H9 (cell line): ENCODE results near the gene SMDT1. TPM values are rescaled to one million over a fixed set of nuclear protein-coding genes. Genes with fewer than 3 reads are reported as not detected.
A peak's percentile ranks its signal among the peaks of the same experiment; 100 is the strongest.

Source experiments
- DNase-seq: peaks from one replicate; pipeline ENCODE4 v3.0.0-alpha.2; 2017
- H2AFZ ChIP-seq: one replicate; pipeline ENCODE4 v1.6.1; 2013; ENCODE audit warnings: mild to moderate bottlenecking, low read length, control low read depth, moderate library complexity
- H2AK5ac ChIP-seq: 2 replicates; pipeline ENCODE4 v1.6.1; 2013; ENCODE audit warnings: low read length, control low read depth, mixed read lengths; ENCODE audit not compliant: insufficient read length
- H2BK120ac ChIP-seq: one replicate; pipeline ENCODE4 v1.6.1; 2013; ENCODE audit warnings: low read depth, mild to moderate bottlenecking, low read length, control low read depth, inconsistent platforms; ENCODE audit not compliant: poor library complexity, severe bottlenecking
- H2BK12ac ChIP-seq: 2 replicates; pipeline ENCODE4 v1.6.1; 2013; ENCODE audit warnings: low read length, control low read depth, mixed read lengths, low read depth; ENCODE audit not compliant: insufficient read length
- H2BK15ac ChIP-seq: 2 replicates; pipeline ENCODE4 v1.6.1; 2013; ENCODE audit warnings: low read depth, low read length, control low read depth
- H2BK20ac ChIP-seq: one replicate; pipeline ENCODE4 v1.6.1; 2013; ENCODE audit warnings: low read depth, mild to moderate bottlenecking, low read length, control low read depth, inconsistent platforms; ENCODE audit not compliant: poor library complexity, severe bottlenecking
- H2BK5ac ChIP-seq: 2 replicates; pipeline ENCODE4 v1.6.1; 2013; ENCODE audit warnings: low read length, control low read depth, mixed read lengths; ENCODE audit not compliant: insufficient read length
- H3K14ac ChIP-seq: 2 replicates; pipeline ENCODE4 v1.6.1; 2013; ENCODE audit warnings: low read length, control low read depth; ENCODE audit not compliant: insufficient read depth
- H3K18ac ChIP-seq: 2 replicates; pipeline ENCODE4 v1.6.1; 2013; ENCODE audit warnings: low read depth, mild to moderate bottlenecking, mixed read lengths, low read length, control low read depth; ENCODE audit not compliant: insufficient read length
- H3K23ac ChIP-seq: 2 replicates; pipeline ENCODE4 v1.6.1; 2013; ENCODE audit warnings: low read length, control low read depth, mixed read lengths, low read depth; ENCODE audit not compliant: insufficient read length
- H3K23me2 ChIP-seq: 2 replicates; pipeline ENCODE4 v1.6.1; 2013; ENCODE audit warnings: low read depth, mild to moderate bottlenecking, mixed read lengths, low read length, control low read depth; ENCODE audit not compliant: insufficient read length, poor library complexity, severe bottlenecking
- H3K27ac ChIP-seq: 2 replicates; pipeline ENCODE4 v1.5.1; 2013; ENCODE audit warnings: low read length, control low read depth, mixed read lengths, low read depth; ENCODE audit not compliant: insufficient read length
- H3K27me3 ChIP-seq: 2 replicates; pipeline ENCODE4 v1.6.1; 2013; ENCODE audit warnings: low read length, control low read depth, inconsistent platforms; ENCODE audit not compliant: insufficient read depth
- H3K4ac ChIP-seq: 2 replicates; pipeline ENCODE4 v1.6.1; 2013; ENCODE audit warnings: low read depth, mild to moderate bottlenecking, control low read depth, inconsistent platforms, low read length, moderate library complexity
- H3K4me1 ChIP-seq: 2 replicates; pipeline ENCODE4 v1.6.1; 2013; ENCODE audit warnings: low read length, control low read depth, inconsistent platforms; ENCODE audit not compliant: insufficient read depth
- H3K4me2 ChIP-seq: 2 replicates; pipeline ENCODE4 v1.6.1; 2013; ENCODE audit warnings: low read length, control low read depth, mixed read lengths; ENCODE audit not compliant: insufficient read length, insufficient read depth
- H3K56ac ChIP-seq: 2 replicates; pipeline ENCODE4 v1.6.1; 2013; ENCODE audit warnings: low read depth, mild to moderate bottlenecking, mixed read lengths, low read length, control low read depth; ENCODE audit not compliant: insufficient read length
- H3K79me1 ChIP-seq: 2 replicates; pipeline ENCODE4 v1.6.1; 2013; ENCODE audit warnings: low read depth, mild to moderate bottlenecking, moderate library complexity, low read length, control low read depth, inconsistent platforms; ENCODE audit not compliant: insufficient read depth, poor library complexity, severe bottlenecking
- H3K79me2 ChIP-seq: 2 replicates; pipeline ENCODE4 v1.6.1; 2013; ENCODE audit warnings: low read length, control low read depth, inconsistent platforms; ENCODE audit not compliant: insufficient read depth
- H3K9ac ChIP-seq: 2 replicates; pipeline ENCODE4 v1.6.1; 2013; ENCODE audit warnings: low read length, control low read depth, mixed read lengths; ENCODE audit not compliant: insufficient read length; ENCODE audit errors: extremely low read depth
- H3K9me3 ChIP-seq: one replicate; pipeline ENCODE4 v1.6.1; 2013; ENCODE audit warnings: low read depth, low read length, inconsistent platforms; ENCODE audit not compliant: control insufficient read depth
- H3T11ph ChIP-seq: one replicate; pipeline ENCODE4 v1.6.1; 2013; ENCODE audit warnings: mild to moderate bottlenecking, low read length, control low read depth, inconsistent platforms
- H4K20me1 ChIP-seq: one replicate; pipeline ENCODE4 v1.6.1; 2013; ENCODE audit not compliant: control insufficient read depth, insufficient read length, insufficient read depth
- H4K5ac ChIP-seq: 2 replicates; pipeline ENCODE4 v1.6.1; 2013; ENCODE audit warnings: low read depth, mild to moderate bottlenecking, mixed read lengths, low read length, control low read depth; ENCODE audit not compliant: insufficient read length
- H4K8ac ChIP-seq: replicated peaks from 2 replicates; pipeline ENCODE4 v1.6.1; 2013; ENCODE audit warnings: low read length, control low read depth, mixed read lengths, low read depth; ENCODE audit not compliant: insufficient read length
- H4K91ac ChIP-seq: 2 replicates; pipeline ENCODE4 v1.6.1; 2013; ENCODE audit warnings: low read depth, mild to moderate bottlenecking, moderate library complexity, mixed read lengths, low read length, control low read depth; ENCODE audit not compliant: insufficient read length
- H3K27ac Mint-ChIP-seq, 3 experiments: 2 replicates in 2 of 3; 3 replicates in 1 of 3; pipeline ENCODE4 v1.8.0; 2020 to 2021; ENCODE audit warnings: mixed read lengths in 3 of 3, mild to moderate bottlenecking in 1 of 3, moderate library complexity in 1 of 3
- H3K27me3 Mint-ChIP-seq: 2 replicates; pipeline ENCODE4 v1.8.0; 2021; ENCODE audit warnings: low read depth, mild to moderate bottlenecking, moderate library complexity, mixed read lengths
- H3K36me3 Mint-ChIP-seq, 3 experiments: 2 replicates in 2 of 3; 3 replicates in 1 of 3; pipeline ENCODE4 v1.8.0; 2020 to 2021; ENCODE audit warnings: low read depth in 3 of 3, mixed read lengths in 3 of 3; ENCODE audit not compliant: insufficient read depth in 1 of 3
- H3K4me1 Mint-ChIP-seq, 2 experiments: 2 replicates each; pipeline ENCODE4 v1.8.0; 2020; ENCODE audit warnings: mixed read lengths in 2 of 2
- H3K4me3 Mint-ChIP-seq, 2 experiments: 2 replicates in 1 of 2; 3 replicates in 1 of 2; pipeline ENCODE4 v1.8.0; 2020 to 2021; ENCODE audit warnings: mild to moderate bottlenecking in 2 of 2, mixed read lengths in 2 of 2, moderate library complexity in 1 of 2
- H3K9me3 Mint-ChIP-seq, 2 experiments: 2 replicates in 1 of 2; 3 replicates in 1 of 2; pipeline ENCODE4 v1.8.0; 2020; ENCODE audit warnings: mild to moderate bottlenecking in 2 of 2, mixed read lengths in 2 of 2, moderate library complexity in 1 of 2
- WGBS: extraction: QIAGEN DNeasy Blood & Tissue Kit; methylation state at CpG from one replicate; pipeline ENCODE4 v1.1.7; 2013; ENCODE audit warnings: missing lambda C conversion rate, low lambda C conversion rate, mixed read lengths; ENCODE audit not compliant: insufficient read length; ENCODE audit errors: extremely low coverage; 5-methylcytosine and 5-hydroxymethylcytosine counted together
- total RNA-seq: library from RNA; stranded (reverse); gene quantifications from 2 replicates; pipeline ENCODE4 v1.2.1, GENCODE V29; 2021
- TF ChIP-seq, protein P1 (sequence below): fragments of 200-600 bp; sonication (generic); conservative IDR thresholded peaks from 3 replicates; pipeline ENCODE4 v1.8.0; 2021; ENCODE audit warnings: antibody characterized with exemption, mild to moderate bottlenecking

Gene SMDT1
- total RNA-seq, 1 experiment from 2014 or later, result 45.0 TPM

DNA sequence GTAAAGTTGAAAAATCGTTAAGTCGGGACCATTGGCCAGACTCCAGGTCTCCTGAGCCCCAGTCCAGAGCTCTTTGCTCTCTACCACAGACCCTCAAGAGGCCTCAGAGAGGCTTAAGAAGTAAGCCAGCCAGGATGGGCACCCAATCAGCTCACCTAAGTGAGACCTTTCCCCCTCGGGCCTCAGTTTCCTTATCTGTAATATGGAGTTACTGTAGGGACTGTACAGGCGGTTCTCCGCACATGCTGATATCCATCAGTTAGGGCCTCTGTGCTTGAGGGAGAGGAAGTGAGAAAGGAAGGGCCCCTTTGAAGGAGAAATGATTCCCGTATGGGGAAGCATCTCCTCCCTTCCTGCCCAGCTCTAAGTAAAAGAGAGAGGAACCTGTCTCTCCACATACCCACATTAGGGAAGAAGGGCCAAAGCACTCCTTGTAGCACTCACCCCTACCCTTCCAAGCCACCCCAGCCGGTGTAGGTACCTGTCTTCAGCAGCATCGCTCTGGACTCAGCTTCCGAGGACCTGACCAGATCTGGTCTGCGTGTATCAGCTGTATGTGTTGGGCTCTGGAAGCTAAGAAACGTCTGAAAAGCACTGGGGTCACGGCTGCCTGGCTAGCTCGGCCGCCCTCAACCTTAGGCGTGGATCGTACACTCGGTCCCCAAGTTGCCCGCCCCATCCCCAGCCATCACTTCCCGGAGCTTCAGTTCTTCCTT, 9.5 kb upstream of the SMDT1 start:
- no peak overlapping the region for H3K27ac Mint-ChIP-seq
- TF ChIP-seq, protein P1, sequence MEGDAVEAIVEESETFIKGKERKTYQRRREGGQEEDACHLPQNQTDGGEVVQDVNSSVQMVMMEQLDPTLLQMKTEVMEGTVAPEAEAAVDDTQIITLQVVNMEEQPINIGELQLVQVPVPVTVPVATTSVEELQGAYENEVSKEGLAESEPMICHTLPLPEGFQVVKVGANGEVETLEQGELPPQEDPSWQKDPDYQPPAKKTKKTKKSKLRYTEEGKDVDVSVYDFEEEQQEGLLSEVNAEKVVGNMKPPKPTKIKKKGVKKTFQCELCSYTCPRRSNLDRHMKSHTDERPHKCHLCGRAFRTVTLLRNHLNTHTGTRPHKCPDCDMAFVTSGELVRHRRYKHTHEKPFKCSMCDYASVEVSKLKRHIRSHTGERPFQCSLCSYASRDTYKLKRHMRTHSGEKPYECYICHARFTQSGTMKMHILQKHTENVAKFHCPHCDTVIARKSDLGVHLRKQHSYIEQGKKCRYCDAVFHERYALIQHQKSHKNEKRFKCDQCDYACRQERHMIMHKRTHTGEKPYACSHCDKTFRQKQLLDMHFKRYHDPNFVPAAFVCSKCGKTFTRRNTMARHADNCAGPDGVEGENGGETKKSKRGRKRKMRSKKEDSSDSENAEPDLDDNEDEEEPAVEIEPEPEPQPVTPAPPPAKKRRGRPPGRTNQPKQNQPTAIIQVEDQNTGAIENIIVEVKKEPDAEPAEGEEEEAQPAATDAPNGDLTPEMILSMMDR, result no peak
- H2BK120ac ChIP-seq, result no peak overlapping the region

More for the DNA sequence above, 9.5 kb upstream of the SMDT1 start:
- peak; percentile 45 for DNase-seq
- no peak overlapping the region for H3T11ph ChIP-seq
- no peak overlapping the region for H2BK20ac ChIP-seq
- peaks cover 6% of the 10 kb centered on the region; the same call in 1 of the 2 replicates for H3K4me1 ChIP-seq
- no peak overlapping the region for H4K91ac ChIP-seq
- H3K27me3 ChIP-seq, result no peaks in the 10 kb centered on the region
- H3K4ac ChIP-seq, result no peak overlapping the region
- H4K20me1 ChIP-seq, result no peaks in the 10 kb centered on the region
- no peak overlapping the region for H2AK5ac ChIP-seq
- H4K5ac ChIP-seq, result no peak overlapping the region
- no peak overlapping the region for H3K56ac ChIP-seq
- H3K4me3 Mint-ChIP-seq, result peak overlapping the region; percentile 74 to 88
- H3K36me3 Mint-ChIP-seq, result peaks cover 20 to 32% (median 27%) of the 10 kb centered on the region in 3 experiments
- no peak overlapping the region for H3K14ac ChIP-seq
- no peaks in the 10 kb centered on the region for H3K9me3 ChIP-seq
- H4K8ac ChIP-seq, result no peak overlapping the region
- no peaks in the 10 kb centered on the region for H3K79me2 ChIP-seq
- H2BK5ac ChIP-seq, result no peak overlapping the region
- no peak overlapping the region for H3K23ac ChIP-seq
- H3K23me2 ChIP-seq, result peaks cover 8% of the 10 kb centered on the region
- peak overlapping the region; percentile 73 for H3K4me2 ChIP-seq
- no peak overlapping the region for H3K27ac ChIP-seq
- no peak overlapping the region for H3K18ac ChIP-seq
- no peak overlapping the region for H2BK15ac ChIP-seq
- no peak overlapping the region for H2AFZ ChIP-seq
- no peaks in the 10 kb centered on the region for H3K79me1 ChIP-seq
- peaks cover 30 to 33% of the 10 kb centered on the region in 2 experiments for H3K4me1 Mint-ChIP-seq
- peaks cover 6% of the 10 kb centered on the region for H3K27me3 Mint-ChIP-seq
- no CpG with 5 or more reads among the region's 19 CpGs for WGBS
- no peak overlapping the region for H2BK12ac ChIP-seq
- no peaks in the 10 kb centered on the region; a peak in 2 of 5 replicates for H3K9me3 Mint-ChIP-seq
- H3K9ac ChIP-seq, result peak overlapping the region; percentile 7
